NOMO-1 treated with DMSO at 0.1 percent for 48 hours (cell line): ENCODE results near the gene CENPO.

Experiments
- DNase-seq: peaks from one replicate; lab custom pipeline; 2025; ENCODE audit not compliant: unreplicated experiment; lab: John Stamatoyannopoulos, UW

Gene CENPO

GRCh38 chr2:24836206-24836605 is 43.0 kb downstream of the CENPO start:
- no peak for DNase-seq

- no peak for DNase-seq
Measured at GRCh38 chr2:24836706-24837105, 43.5 kb downstream of the CENPO start.

GRCh38 chr2:24837996-24838513 is 44.8 kb downstream of the CENPO start:
- no peak for DNase-seq

- no peak for DNase-seq
Measured at GRCh38 chr2:24838541-24838940, 45.3 kb downstream of the CENPO start.

- DNase-seq, result no peak
Measured at GRCh38 chr2:24839729-24840128, 46.5 kb downstream of the CENPO start.

- no peak for DNase-seq
Measured at GRCh38 chr2:24840164-24840869, 47.1 kb downstream of the CENPO start.

GRCh38 chr2:24840962-24841945 is 48.0 kb downstream of the CENPO start:
- no peak for DNase-seq

GRCh38 chr2:24842081-24843050 is 49.1 kb downstream of the CENPO start:
- no peak for DNase-seq

- DNase-seq, result no peak
Measured at GRCh38 chr2:24843330-24843860, 50.2 kb downstream of the CENPO start.

GRCh38 chr2:24844023-24844685 is 50.9 kb downstream of the CENPO start:
- no peak for DNase-seq

GRCh38 chr2:24845691-24846090 is 52.5 kb downstream of the CENPO start:
- DNase-seq, result no peak

GRCh38 chr2:24850944-24851343 is 57.7 kb downstream of the CENPO start:
- no peak for DNase-seq

- DNase-seq, result no peak
Measured at GRCh38 chr2:24852026-24852425, 58.8 kb downstream of the CENPO start.

GRCh38 chr2:24852431-24853020 is 59.3 kb downstream of the CENPO start:
- no peak for DNase-seq

GRCh38 chr2:24853046-24853445 is 59.8 kb downstream of the CENPO start:
- DNase-seq, result no peak

GRCh38 chr2:24853996-24854395 is 60.8 kb downstream of the CENPO start:
- DNase-seq, result no peak

GRCh38 chr2:24855022-24855622 is 61.9 kb downstream of the CENPO start:
- no peak for DNase-seq

GRCh38 chr2:24855726-24856125 is 62.5 kb downstream of the CENPO start:
- DNase-seq, result no peak

- DNase-seq, result no peak
Measured at GRCh38 chr2:24856791-24857211, 63.6 kb downstream of the CENPO start.
